ENCODE measurements around the gene PHTF1. TPM values are rescaled to one million over a fixed set of nuclear protein-coding genes. Genes with fewer than 3 reads are reported as not detected.

The PHTF1 gene
- total and polyA plus RNA-seq, 2 of the 4 experiments (the other 2 are of a cell fraction) = 9.6 to 13.3 TPM

DNA sequence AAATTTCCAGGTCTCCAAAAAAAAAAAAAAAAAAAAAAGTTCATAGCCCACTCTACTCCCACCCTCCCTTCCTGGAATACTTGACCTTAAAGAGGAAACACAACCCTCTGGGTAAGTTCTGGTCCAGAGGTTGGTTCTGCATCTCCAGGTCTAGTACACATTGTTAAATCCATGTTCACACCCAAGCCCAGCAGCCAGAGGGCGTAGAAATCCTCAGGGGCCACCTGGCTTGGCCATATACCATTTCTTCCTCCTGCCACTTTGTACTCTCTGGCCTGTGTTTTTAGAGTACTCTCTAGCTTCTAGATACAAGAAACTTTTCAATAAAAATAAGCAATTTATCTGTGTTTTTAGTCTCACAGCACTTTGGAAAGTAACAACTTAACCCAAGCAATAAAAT is 89.3 kb downstream of the PHTF1 start:
- Histone ChIP-seq H2BK15ac (ENCODE audit: low read depth, low read length) (no peak overlapping the region), H2BK5ac (ENCODE audit: low read depth, low read length, poor library complexity, severe bottlenecking) (no peak overlapping the region), H3K4ac (ENCODE audit: low read depth, low read length) (no peak overlapping the region), H3K4me2 (ENCODE audit: low read depth, low read length) (no peak overlapping the region), H3K18ac (ENCODE audit: low read depth, low read length) (no peak overlapping the region), H2BK120ac (ENCODE audit: low read depth, low read length) (no peak overlapping the region), H4K8ac (ENCODE audit: low read depth in 2 of 2, low read length in 2 of 2) (no peak overlapping the region), H3K23ac (ENCODE audit: low read depth, low read length) (no peak overlapping the region), H4K5ac (ENCODE audit: low read depth, low read length) (no peak overlapping the region), H3K4me3 (ENCODE audit: insufficient read depth, low read depth, low read length) (no peak overlapping the region), H4K91ac (ENCODE audit: insufficient read depth, low read depth, low read length) (no peak overlapping the region), H2AFZ (replicated peaks; ENCODE audit: low read length, poor library complexity) (no peak overlapping the region), H3K27ac (ENCODE audit: insufficient read depth, low read length) (no peak overlapping the region), H2AK5ac (ENCODE audit: low read depth, low read length) (no peak overlapping the region), H3K9ac (ENCODE audit: low read depth, low read length) (no peak overlapping the region), H3K9me1 (ENCODE audit: insufficient read depth, low read length) (peaks cover 3% of the 10 kb centered on the region; the same call in 1 of the 2 replicates), H3K79me1 (ENCODE audit: low read depth in 1 of 2, low read length in 2 of 2) (no peaks in the 10 kb centered on the region), H3K4me1 (ENCODE audit: control insufficient read depth, insufficient read depth, low read length) (peaks cover 1% of the 10 kb centered on the region; the same call in 1 of the 2 replicates), H4K20me1 (ENCODE audit: insufficient read depth, low read length) (no peaks in the 10 kb centered on the region), H3K9me3 (ENCODE audit: control insufficient read depth, insufficient read depth, low read length) (no peaks in the 10 kb centered on the region), H3K27me3 (ENCODE audit: control insufficient read depth, insufficient read depth, low read length) (no peaks in the 10 kb centered on the region), H3K36me3 (ENCODE audit: control insufficient read depth, insufficient read depth, low read length) (no peaks in the 10 kb centered on the region), H3K14ac (replicated peaks; ENCODE audit: low read depth, low read length) (no peak overlapping the region), H2AK9ac (replicated peaks; ENCODE audit: low read depth, low read length, poor library complexity) (no peak overlapping the region), H2BK20ac (ENCODE audit: low read depth, low read length) (no peak overlapping the region), H3K56ac (ENCODE audit: extremely low read depth, insufficient read depth, low read length) (no peak overlapping the region)
- ATAC-seq (ENCODE audit: low read depth) (no peak), DNase-seq (no peak)
- intact Hi-C loops (cut with micrococcal nuclease) = loop anchor here (10.0 kb wide), 2 partner anchors 215 to 445 kb away; no protein-coding TSS in a partner anchor
- WGBS, 2 experiments (ENCODE audit: extremely low coverage in 2 of 2, insufficient read length in 1 of 2) = no CpG with 5 or more reads among the region's 1 CpG
- TF ChIP-seq BHLHE40 (IDR thresholded peaks at IDR 0.05; ENCODE audit: low read depth, low read length) (no peak), CEBPB (IDR thresholded peaks at IDR 0.05; ENCODE audit: low read depth, low read length) (no peak), MAFK (IDR thresholded peaks at IDR 0.05; ENCODE audit: low read depth, low read length) (no peak)
- TF ChIP-seq, protein P1, sequence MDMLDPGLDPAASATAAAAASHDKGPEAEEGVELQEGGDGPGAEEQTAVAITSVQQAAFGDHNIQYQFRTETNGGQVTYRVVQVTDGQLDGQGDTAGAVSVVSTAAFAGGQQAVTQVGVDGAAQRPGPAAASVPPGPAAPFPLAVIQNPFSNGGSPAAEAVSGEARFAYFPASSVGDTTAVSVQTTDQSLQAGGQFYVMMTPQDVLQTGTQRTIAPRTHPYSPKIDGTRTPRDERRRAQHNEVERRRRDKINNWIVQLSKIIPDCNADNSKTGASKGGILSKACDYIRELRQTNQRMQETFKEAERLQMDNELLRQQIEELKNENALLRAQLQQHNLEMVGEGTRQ (IDR thresholded peaks at IDR 0.05; ENCODE audit: low read depth, low read length) = no peak
- dilution Hi-C loops (cut with HindIII; ENCODE audit: low sequenced_read_pairs, unreplicated experiment) = no loop called here
- CTCF ChIA-PET = no interaction called here
- in situ Hi-C loops (cut with MboI; ENCODE audit: low sequenced_read_pairs) = no loop called here
- BruUV-seq (replicated peaks) = no TSS peak
- POLR2A ChIA-PET (ENCODE audit: unreplicated experiment) = no interaction called here
